Measurements from ENCODE around the gene PMFBP1.
"Not testable (repeated sequence)": the region's sequence is repeated elsewhere in the genome, so short reads cannot be mapped to it uniquely, and the experiment has no call there.

PMFBP1 gene

GRCh38 chr16:72098936-72099335 is 73.0 kb downstream of the PMFBP1 start:
- no peak for DNase-seq

GRCh38 chr16:72094266-72094610 is 77.7 kb downstream of the PMFBP1 start:
- DNase-seq, result no peak

GRCh38 chr16:72093448-72094265 is 78.3 kb downstream of the PMFBP1 start, which contains the start of the genes DHX38 and TXNL4B:
Gene DHX38, plus strand, starts transcription at chr16:72093847. Its CDS starts 2,311 bp downstream, at chr16:72096158.
Gene TXNL4B, minus strand, starts transcription at chr16:72093620. Its CDS starts 2,871 bp downstream, at chr16:72090749.
- peak; percentile 87 for DNase-seq

- DNase-seq, result no peak
Observed at GRCh38 chr16:72092832-72093447, 79.0 kb downstream of the PMFBP1 start.

GRCh38 chr16:72091217-72091616 is 80.7 kb downstream of the PMFBP1 start:
- no peak for DNase-seq

GRCh38 chr16:72085002-72085401 is 87.0 kb downstream of the PMFBP1 start:
- DNase-seq, result no peak

GRCh38 chr16:72084445-72084844 is 87.5 kb downstream of the PMFBP1 start:
- no peak for DNase-seq

GRCh38 chr16:72083778-72084404 is 88.1 kb downstream of the PMFBP1 start:
- no peak for DNase-seq

- DNase-seq, result not testable (repeated sequence)
Observed at GRCh38 chr16:72076991-72077706, 94.8 kb downstream of the PMFBP1 start.

GRCh38 chr16:72075067-72075466 is 96.9 kb downstream of the PMFBP1 start:
- not testable (repeated sequence) for DNase-seq

GRCh38 chr16:72073560-72074230 is 98.3 kb downstream of the PMFBP1 start:
- DNase-seq, result no peak

GRCh38 chr16:72072514-72073342 is 99.2 kb downstream of the PMFBP1 start:
- no peak for DNase-seq

Data from GDM1 (cell line).